ENCODE results near the gene RPL13. TPM values are rescaled to one million over a fixed set of nuclear protein-coding genes. Genes with fewer than 3 reads are reported as not detected.

Gene RPL13
- total RNA-seq, 4 donors from 2014 or later: 3,143 to 7,972 (median 4,864) TPM

- H3K4me3 ChIP-seq: no peak overlapping the region
- no peak overlapping the region for H3K27ac ChIP-seq
- intact Hi-C loops (cut with DNase I): no loop called here
- TF ChIP-seq POLR2A (IDR thresholded peaks at IDR 0.05): no peak
- no peak for TF ChIP-seq CTCF (IDR thresholded peaks at IDR 0.05)
- 90 to 92% methylated on average over 7 to 18 of the region's 31 CpGs for WGBS, 2 donors
- no peaks in the 10 kb centered on the region for H3K27me3 ChIP-seq
- H3K4me1 ChIP-seq: no peaks in the 10 kb centered on the region
- no peak for DNase-seq
- H3K36me3 ChIP-seq: peaks cover 24 to 100% (median 45%) of the 10 kb centered on the region in 3 donors
- no peaks in the 10 kb centered on the region for H3K9me3 ChIP-seq
These were observed 38.2 kb upstream of the RPL13 start for GRCh38 chr16:89522287-89522686.

- peaks cover 24 to 100% (median 48%) of the 10 kb centered on the region in 3 donors for H3K36me3 ChIP-seq
- TF ChIP-seq POLR2A (IDR thresholded peaks at IDR 0.05): no peak
- no peak for TF ChIP-seq CTCF (IDR thresholded peaks at IDR 0.05)
- no peak overlapping the region for H3K4me3 ChIP-seq
- DNase-seq: no peak
- WGBS, 2 donors: 88% methylated on average over 18 to 19 of the region's 32 CpGs
- no peaks in the 10 kb centered on the region for H3K27me3 ChIP-seq
- no peaks in the 10 kb centered on the region for H3K4me1 ChIP-seq
- no peaks in the 10 kb centered on the region for H3K9me3 ChIP-seq
- intact Hi-C loops (cut with DNase I): no loop called here
- H3K27ac ChIP-seq: no peak overlapping the region
These were observed 36.7 kb upstream of the RPL13 start for GRCh38 chr16:89523680-89524344.

GRCh38 chr16:89525146-89525913 is 35.2 kb upstream of the RPL13 start:
- no peaks in the 10 kb centered on the region for H3K9me3 ChIP-seq
- no peak for DNase-seq
- no peak overlapping the region for H3K27ac ChIP-seq
- peaks cover 25 to 100% (median 49%) of the 10 kb centered on the region in 3 donors for H3K36me3 ChIP-seq
- H3K27me3 ChIP-seq: no peaks in the 10 kb centered on the region
- TF ChIP-seq POLR2A (IDR thresholded peaks at IDR 0.05): no peak
- no peak for TF ChIP-seq CTCF (IDR thresholded peaks at IDR 0.05)
- no peak overlapping the region for H3K4me3 ChIP-seq
- 77 to 81% methylated on average over 19 to 20 of the region's 20 CpGs for WGBS, 2 donors
- no peaks in the 10 kb centered on the region for H3K4me1 ChIP-seq
- intact Hi-C loops (cut with DNase I): no loop called here

GRCh38 chr16:89529097-89529496 is 31.4 kb upstream of the RPL13 start:
- Histone ChIP-seq H3K9me3 (no peaks in the 10 kb centered on the region), H3K36me3 (peaks cover 40 to 100% (median 49%) of the 10 kb centered on the region in 3 donors), H3K4me3 (no peak overlapping the region), H3K27ac (no peak overlapping the region), H3K4me1 (peaks cover 0 to 8% (median 0%) of the 10 kb centered on the region in 3 donors), H3K27me3 (no peaks in the 10 kb centered on the region)
- 88 to 93% methylated on average over 15 to 16 of the region's 16 CpGs for WGBS, 2 donors
- intact Hi-C loops (cut with DNase I): no loop called here
- TF ChIP-seq POLR2A (IDR thresholded peaks at IDR 0.05) (no peak), CTCF (IDR thresholded peaks at IDR 0.05) (no peak)
- no peak for DNase-seq

Data from esophagus squamous epithelium (tissue), 5 donors.